RWPE2 (cell line): ENCODE measurements around the gene KBTBD13.
"Not testable (repeated sequence)": the region's sequence is repeated elsewhere in the genome, so short reads cannot be mapped to it uniquely, and the experiment has no call there.

ENCODE experiments used
- ATAC-seq: fragments of 200-7000 bp; cut with Tn5 transposase; 3 replicates; pipeline ENCODE4 v1.9.1; 2021; ENCODE audit warnings: low read depth
- DNase-seq: peaks from one replicate; pipeline ENCODE4 v3.0.0-alpha.2; 2020; ENCODE audit warnings: low spot score
- H3K27ac ChIP-seq: fragments of 450-650 bp; 2 replicates; pipeline ENCODE4 v1.5.1; 2017; ENCODE audit warnings: mild to moderate bottlenecking; ENCODE audit not compliant: poor library complexity, severe bottlenecking
- H3K27me3 ChIP-seq: fragments of 250-450 bp; sonication (Bioruptor Pico); 2 replicates; pipeline ENCODE4 v1.5.1; 2021; ENCODE audit warnings: mild to moderate bottlenecking, moderate library complexity; ENCODE audit not compliant: insufficient read depth, poor library complexity, severe bottlenecking
- H3K36me3 ChIP-seq: fragments of 250-450 bp; sonication (Bioruptor Pico); 2 replicates; pipeline ENCODE4 v1.5.1; 2020; ENCODE audit warnings: low read depth, mild to moderate bottlenecking, moderate library complexity
- H3K4me1 ChIP-seq: fragments of 250-450 bp; sonication (Bioruptor Pico); 2 replicates; pipeline ENCODE4 v1.5.1; 2021; ENCODE audit warnings: mild to moderate bottlenecking, moderate library complexity; ENCODE audit not compliant: insufficient read depth, poor library complexity, severe bottlenecking
- H3K4me3 ChIP-seq: fragments of 250-450 bp; sonication (Bioruptor Pico); 2 replicates; pipeline ENCODE4 v1.5.1; 2021; ENCODE audit warnings: mild to moderate bottlenecking, moderate library complexity; ENCODE audit not compliant: severe bottlenecking
- H3K9me3 ChIP-seq: fragments of 250-450 bp; sonication (Bioruptor Pico); 2 replicates; pipeline ENCODE4 v1.5.1; 2021; ENCODE audit warnings: mild to moderate bottlenecking, moderate library complexity; ENCODE audit not compliant: severe bottlenecking
- TF ChIP-seq, protein P1 (sequence below): fragments of 450-650 bp; IDR thresholded peaks from one replicate; pipeline ENCODE4 v1.5.1; 2017; ENCODE audit warnings: mild to moderate bottlenecking, moderate library complexity; ENCODE audit not compliant: poor library complexity, severe bottlenecking

The KBTBD13 gene

DNA sequence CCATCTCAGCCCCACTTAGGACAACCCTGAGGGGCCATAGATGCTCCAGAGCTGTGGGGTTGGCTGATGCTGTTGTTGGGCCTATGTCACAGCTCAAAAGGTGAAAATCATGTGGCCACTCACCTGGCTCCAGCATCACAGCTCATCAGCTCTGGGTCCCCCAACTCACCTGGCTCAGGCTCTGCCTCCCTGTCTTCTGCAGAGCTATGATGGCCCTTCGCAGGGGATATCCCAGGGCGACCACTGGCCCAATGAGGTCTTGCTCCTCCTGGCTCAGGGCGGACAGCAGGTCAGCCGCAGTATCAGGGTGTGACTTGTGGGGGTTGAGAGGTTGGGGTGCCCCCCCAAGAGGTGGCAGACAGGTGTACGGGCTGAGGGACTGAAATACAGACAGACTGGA, 22.8 kb downstream of the KBTBD13 start:
- DNase-seq (peak; percentile 68), ATAC-seq (no peak)
- H3K27ac ChIP-seq = no peak overlapping the region
- H3K4me1 ChIP-seq = no peaks in the 10 kb centered on the region
- TF ChIP-seq, protein P1, sequence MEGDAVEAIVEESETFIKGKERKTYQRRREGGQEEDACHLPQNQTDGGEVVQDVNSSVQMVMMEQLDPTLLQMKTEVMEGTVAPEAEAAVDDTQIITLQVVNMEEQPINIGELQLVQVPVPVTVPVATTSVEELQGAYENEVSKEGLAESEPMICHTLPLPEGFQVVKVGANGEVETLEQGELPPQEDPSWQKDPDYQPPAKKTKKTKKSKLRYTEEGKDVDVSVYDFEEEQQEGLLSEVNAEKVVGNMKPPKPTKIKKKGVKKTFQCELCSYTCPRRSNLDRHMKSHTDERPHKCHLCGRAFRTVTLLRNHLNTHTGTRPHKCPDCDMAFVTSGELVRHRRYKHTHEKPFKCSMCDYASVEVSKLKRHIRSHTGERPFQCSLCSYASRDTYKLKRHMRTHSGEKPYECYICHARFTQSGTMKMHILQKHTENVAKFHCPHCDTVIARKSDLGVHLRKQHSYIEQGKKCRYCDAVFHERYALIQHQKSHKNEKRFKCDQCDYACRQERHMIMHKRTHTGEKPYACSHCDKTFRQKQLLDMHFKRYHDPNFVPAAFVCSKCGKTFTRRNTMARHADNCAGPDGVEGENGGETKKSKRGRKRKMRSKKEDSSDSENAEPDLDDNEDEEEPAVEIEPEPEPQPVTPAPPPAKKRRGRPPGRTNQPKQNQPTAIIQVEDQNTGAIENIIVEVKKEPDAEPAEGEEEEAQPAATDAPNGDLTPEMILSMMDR = no peak
- H3K36me3 ChIP-seq = peaks cover 22% of the 10 kb centered on the region
- no peaks in the 10 kb centered on the region for H3K27me3 ChIP-seq
- H3K4me3 ChIP-seq = no peak overlapping the region
- H3K9me3 ChIP-seq = no peaks in the 10 kb centered on the region

DNA sequence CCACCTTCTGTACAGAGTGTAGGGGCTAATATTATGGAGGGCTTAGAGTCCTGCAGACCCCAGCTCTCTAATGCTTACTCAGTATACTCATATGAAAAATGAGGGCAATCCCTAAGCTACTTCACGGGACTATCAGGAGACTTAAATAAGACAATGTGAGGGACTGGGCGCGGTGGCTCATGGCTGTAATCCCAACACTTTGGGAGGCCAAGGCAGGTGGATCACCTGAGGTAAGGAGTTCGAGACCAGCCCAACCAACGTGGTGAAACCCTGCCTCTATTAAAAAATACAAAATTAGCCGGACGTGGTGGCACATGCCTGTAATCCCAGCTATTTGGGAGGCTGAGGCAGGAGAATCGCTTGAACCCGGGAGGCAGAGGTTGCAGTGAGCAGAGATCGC, 23.3 kb downstream of the KBTBD13 start:
- not testable (repeated sequence) for ATAC-seq, H3K4me3 ChIP-seq, H3K27ac ChIP-seq, H3K9me3 ChIP-seq, H3K27me3 ChIP-seq, H3K4me1 ChIP-seq
- DNase-seq = peak; percentile 27
- H3K36me3 ChIP-seq = peaks cover 22% of the 10 kb centered on the region

DNA sequence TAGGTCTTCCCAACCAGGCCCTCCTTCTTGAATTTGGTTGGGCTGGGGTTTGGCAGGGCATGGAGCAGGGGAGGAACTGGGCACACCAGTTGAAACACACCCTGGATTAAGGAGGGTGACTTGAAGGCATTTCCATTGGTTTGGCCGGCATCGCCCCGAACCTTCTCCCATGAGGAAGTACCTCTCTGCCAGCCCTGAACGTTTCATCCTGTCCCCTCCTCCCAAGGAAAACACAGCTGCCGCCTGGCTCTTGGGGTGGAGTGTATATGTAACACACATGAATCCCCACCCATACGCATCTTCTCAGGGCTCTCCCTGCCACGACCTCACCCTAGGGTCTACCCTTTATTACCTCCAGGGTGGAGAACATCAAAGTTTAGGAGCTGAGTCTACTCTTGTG, 23.9 kb downstream of the KBTBD13 start:
- TF ChIP-seq, protein P1 = no peak
- Histone ChIP-seq H3K9me3 (no peaks in the 10 kb centered on the region), H3K27ac (no peak overlapping the region), H3K36me3 (peaks cover 22% of the 10 kb centered on the region), H3K27me3 (no peaks in the 10 kb centered on the region), H3K4me3 (no peak overlapping the region), H3K4me1 (no peaks in the 10 kb centered on the region)
- ATAC-seq (no peak), DNase-seq (peak; percentile 52)

DNA sequence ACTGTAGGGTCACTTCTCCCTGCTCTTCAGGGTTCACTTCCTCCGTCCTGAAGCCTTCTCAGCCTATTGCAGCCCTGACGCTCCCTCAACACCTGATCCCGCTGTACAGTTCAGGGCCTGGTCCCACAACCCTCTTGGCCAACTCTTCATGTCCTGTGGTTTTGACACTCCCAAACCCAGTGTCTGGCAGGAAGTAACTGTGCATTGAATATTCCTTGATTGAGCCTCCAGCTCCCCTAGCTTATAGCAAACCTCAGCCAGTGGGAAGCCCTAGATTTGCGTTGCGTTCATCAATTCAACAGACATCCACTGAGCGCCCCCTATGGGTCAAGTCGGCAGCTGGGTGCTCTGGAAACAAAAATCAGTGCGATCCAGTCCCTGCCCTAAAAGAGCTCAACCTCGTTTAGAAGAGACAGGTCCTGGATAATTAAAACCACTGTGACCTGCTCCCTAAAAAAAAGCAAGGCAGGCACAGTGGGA, 24.9 kb downstream of the KBTBD13 start:
- no peak overlapping the region for H3K4me3 ChIP-seq

DNA sequence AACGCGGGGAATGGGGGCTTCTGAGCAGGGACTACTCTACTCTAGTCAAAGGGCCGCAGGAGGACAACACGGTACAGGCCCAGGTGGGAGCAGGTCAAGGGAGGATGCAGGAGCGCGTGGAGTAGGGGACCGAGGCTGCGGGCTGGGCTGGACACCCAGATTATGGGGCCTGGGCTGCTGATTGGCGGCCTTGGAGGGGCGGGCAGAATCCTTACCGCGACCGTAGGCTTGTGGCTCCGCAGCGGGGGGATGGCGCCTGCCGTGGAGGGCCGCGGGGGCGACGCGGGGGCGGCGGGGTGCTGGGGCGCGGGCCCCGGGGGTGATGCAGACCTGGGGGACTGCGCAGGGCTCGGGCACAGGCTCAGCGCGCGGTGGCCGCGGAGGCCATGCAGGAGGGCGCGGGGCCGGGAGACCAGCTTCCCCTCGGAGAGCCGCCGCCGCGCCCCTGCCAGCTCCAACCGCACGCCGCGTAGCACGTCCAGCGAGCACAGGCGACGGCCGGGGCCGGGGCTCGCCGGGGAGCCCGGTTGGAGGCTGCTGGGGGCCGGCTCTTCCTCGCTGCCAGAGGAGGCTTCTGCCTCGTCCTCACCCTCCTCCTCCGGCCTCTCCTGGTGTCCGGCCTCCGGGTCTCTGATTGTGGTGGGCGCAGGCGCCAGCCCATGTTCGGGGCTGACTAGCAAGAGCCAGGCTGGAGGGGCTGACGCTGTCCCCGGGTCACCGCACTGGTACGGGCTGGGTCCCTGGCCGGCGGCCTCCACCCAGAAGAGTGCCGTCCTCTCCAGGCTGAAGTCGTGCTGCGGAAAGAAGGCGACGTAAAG, 25.6 kb downstream of the KBTBD13 start:
- TF ChIP-seq, protein P1 = peak; percentile 44
- H3K36me3 ChIP-seq = peaks cover 33% of the 10 kb centered on the region
- no peaks in the 10 kb centered on the region for H3K9me3 ChIP-seq
- ATAC-seq (no peak), DNase-seq (peak; percentile 72)
- H3K4me3 ChIP-seq = no peak overlapping the region
- H3K4me1 ChIP-seq = no peaks in the 10 kb centered on the region
- no peaks in the 10 kb centered on the region for H3K27me3 ChIP-seq
- H3K27ac ChIP-seq = no peak overlapping the region

More for the DNA sequence above, 24.9 kb downstream of the KBTBD13 start:
- no peak; the same call in 1 of the 3 replicates for ATAC-seq
- no peaks in the 10 kb centered on the region for H3K4me1 ChIP-seq
- H3K27me3 ChIP-seq = no peaks in the 10 kb centered on the region
- no peak overlapping the region for H3K27ac ChIP-seq
- peaks cover 29% of the 10 kb centered on the region for H3K36me3 ChIP-seq
- DNase-seq = peak; percentile 47
- TF ChIP-seq, protein P1 = peak; percentile 82
- no peaks in the 10 kb centered on the region for H3K9me3 ChIP-seq
